ENCODE measurements around the gene CCDC177. TPM values are rescaled to one million over a fixed set of nuclear protein-coding genes. Genes with fewer than 3 reads are reported as not detected.

CCDC177 gene
- total and polyA plus RNA-seq, 4 donors, result 0.01 TPM; not detected in 3

DNA sequence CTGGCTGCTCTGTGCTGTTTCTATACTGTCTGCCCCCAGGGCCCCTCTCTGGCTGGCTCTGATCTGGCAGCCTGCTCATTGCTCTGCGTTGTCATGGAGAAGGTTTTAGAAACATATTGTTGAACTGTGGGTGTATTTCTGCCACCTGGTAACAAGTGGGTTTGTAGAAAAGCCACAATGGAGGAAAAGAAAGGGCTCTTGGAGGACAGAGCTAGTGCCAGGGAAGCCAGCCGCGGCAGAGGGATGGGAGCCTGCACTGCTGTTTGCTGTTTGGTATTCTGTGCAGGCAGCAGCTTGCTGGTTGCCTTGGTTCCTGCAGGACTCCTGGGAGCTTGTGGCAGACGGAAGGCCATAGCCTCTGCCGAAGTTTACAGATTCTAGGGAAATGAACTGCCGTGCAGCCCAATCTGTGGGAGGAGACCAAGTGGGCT is 15.1 kb downstream of the CCDC177 start:
- no peaks in the 10 kb centered on the region for H3K36me3 ChIP-seq (ENCODE audit: control insufficient read depth in 4 of 4, insufficient read depth in 4 of 4, low read length in 4 of 4)
- no peak overlapping the region for H3K27ac ChIP-seq (ENCODE audit: low read depth in 1 of 2, low read length in 1 of 2)
- H3K9ac ChIP-seq (ENCODE audit: insufficient read depth in 1 of 2, low read length in 2 of 2), result no peak overlapping the region
- ATAC-seq (ENCODE audit: insufficient read depth, low FRiP score) (no peak), DNase-seq (peak; percentile 53 to 67 (median 60))
- peaks cover 0 to 7% (median 0%) of the 10 kb centered on the region in 5 donors for H3K4me1 ChIP-seq (ENCODE audit: control insufficient read depth in 5 of 5, insufficient read depth in 5 of 5, low read length in 5 of 5)
- H3K27me3 ChIP-seq (ENCODE audit: control insufficient read depth in 3 of 3, insufficient read depth in 3 of 3, low read length in 2 of 3), result peaks cover 0 to 17% (median 12%) of the 10 kb centered on the region in 3 donors
- peaks cover 0 to 2% (median 0%) of the 10 kb centered on the region in 4 donors for H3K9me3 ChIP-seq (ENCODE audit: control insufficient read depth in 4 of 4, insufficient read depth in 3 of 4, low read length in 3 of 4)
- 50 to 54% methylated on average over 6 of the region's 6 CpGs for WGBS, 2 donors
- no peak overlapping the region for H3K4me3 ChIP-seq
- TF ChIP-seq, protein P1, sequence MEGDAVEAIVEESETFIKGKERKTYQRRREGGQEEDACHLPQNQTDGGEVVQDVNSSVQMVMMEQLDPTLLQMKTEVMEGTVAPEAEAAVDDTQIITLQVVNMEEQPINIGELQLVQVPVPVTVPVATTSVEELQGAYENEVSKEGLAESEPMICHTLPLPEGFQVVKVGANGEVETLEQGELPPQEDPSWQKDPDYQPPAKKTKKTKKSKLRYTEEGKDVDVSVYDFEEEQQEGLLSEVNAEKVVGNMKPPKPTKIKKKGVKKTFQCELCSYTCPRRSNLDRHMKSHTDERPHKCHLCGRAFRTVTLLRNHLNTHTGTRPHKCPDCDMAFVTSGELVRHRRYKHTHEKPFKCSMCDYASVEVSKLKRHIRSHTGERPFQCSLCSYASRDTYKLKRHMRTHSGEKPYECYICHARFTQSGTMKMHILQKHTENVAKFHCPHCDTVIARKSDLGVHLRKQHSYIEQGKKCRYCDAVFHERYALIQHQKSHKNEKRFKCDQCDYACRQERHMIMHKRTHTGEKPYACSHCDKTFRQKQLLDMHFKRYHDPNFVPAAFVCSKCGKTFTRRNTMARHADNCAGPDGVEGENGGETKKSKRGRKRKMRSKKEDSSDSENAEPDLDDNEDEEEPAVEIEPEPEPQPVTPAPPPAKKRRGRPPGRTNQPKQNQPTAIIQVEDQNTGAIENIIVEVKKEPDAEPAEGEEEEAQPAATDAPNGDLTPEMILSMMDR (IDR thresholded peaks at IDR 0.05; ENCODE audit: control extremely low read depth, extremely low read depth), result no peak

DNA sequence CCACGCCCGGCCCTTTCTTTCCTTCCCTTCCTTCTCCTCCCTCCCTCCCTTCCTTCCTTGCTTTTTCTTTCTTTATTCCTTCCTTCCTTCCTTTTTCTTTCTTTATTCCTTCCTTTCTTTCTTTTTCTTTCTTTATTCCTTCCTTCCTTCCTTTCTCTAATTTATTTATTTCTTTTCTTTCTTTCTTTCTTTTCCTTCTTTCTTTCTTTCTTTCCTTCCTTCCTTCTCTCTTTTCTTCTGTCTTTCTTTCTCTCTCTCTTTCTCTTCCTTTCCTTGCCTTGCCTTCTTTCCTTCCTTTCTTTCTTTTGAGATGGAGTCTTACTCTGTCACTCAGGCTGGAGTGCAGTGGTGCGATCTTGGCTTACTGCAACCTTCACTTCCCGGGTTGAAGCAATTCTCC is 15.9 kb downstream of the CCDC177 start:
- H3K9me3 ChIP-seq (ENCODE audit: control insufficient read depth in 4 of 4, insufficient read depth in 3 of 4, low read length in 3 of 4), result peaks cover 0 to 2% (median 0%) of the 10 kb centered on the region in 4 donors
- no peaks in the 10 kb centered on the region for H3K36me3 ChIP-seq (ENCODE audit: control insufficient read depth in 4 of 4, insufficient read depth in 4 of 4, low read length in 4 of 4)
- no peak overlapping the region for H3K27ac ChIP-seq (ENCODE audit: low read depth in 1 of 2, low read length in 1 of 2)
- H3K27me3 ChIP-seq (ENCODE audit: control insufficient read depth in 3 of 3, insufficient read depth in 3 of 3, low read length in 2 of 3), result peaks cover 0 to 11% (median 6%) of the 10 kb centered on the region in 3 donors
- ATAC-seq (ENCODE audit: insufficient read depth, low FRiP score) (no peak), DNase-seq (no peak)
- peaks cover 0 to 7% (median 0%) of the 10 kb centered on the region in 5 donors for H3K4me1 ChIP-seq (ENCODE audit: control insufficient read depth in 5 of 5, insufficient read depth in 5 of 5, low read length in 5 of 5)
- H3K4me3 ChIP-seq, result no peak overlapping the region
- 81 to 97% methylated on average over 4 of the region's 4 CpGs for WGBS, 2 donors
- TF ChIP-seq, protein P1 (IDR thresholded peaks at IDR 0.05; ENCODE audit: control extremely low read depth, extremely low read depth), result no peak
- no peak overlapping the region for H3K9ac ChIP-seq (ENCODE audit: insufficient read depth in 1 of 2, low read length in 2 of 2)

DNA sequence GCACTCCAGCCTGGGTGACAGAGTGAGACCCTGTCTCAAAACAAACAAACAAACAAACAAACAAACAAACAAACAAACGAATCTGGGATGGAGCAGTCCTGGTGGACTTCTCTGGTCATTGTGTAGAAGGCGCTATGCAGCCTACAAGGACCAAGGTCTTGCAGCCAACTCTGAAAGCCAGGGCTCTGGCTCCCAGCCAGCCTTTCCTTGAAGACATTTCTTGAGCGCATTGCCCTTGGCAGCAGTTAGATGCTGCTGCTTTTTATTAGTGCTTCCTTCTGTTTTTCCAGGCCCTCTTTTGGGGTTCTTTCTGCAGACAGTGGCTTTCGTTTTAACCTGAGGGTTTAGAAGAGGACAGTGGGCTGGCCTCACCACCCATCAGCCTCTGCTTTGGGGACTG is 20.2 kb downstream of the CCDC177 start:
- H3K4me1 ChIP-seq (ENCODE audit: control insufficient read depth in 5 of 5, insufficient read depth in 5 of 5, low read length in 5 of 5), result peaks cover 0 to 3% (median 0%) of the 10 kb centered on the region in 5 donors
- peaks cover 0 to 2% (median 0%) of the 10 kb centered on the region in 4 donors for H3K9me3 ChIP-seq (ENCODE audit: control insufficient read depth in 4 of 4, insufficient read depth in 3 of 4, low read length in 3 of 4)
- TF ChIP-seq, protein P1 (IDR thresholded peaks at IDR 0.05; ENCODE audit: control extremely low read depth, extremely low read depth), result no peak
- DNase-seq (peak; percentile 46 to 86 (median 76)), ATAC-seq (ENCODE audit: insufficient read depth, low FRiP score) (no peak)
- WGBS, 2 donors, result 45 to 65% methylated on average over 4 of the region's 4 CpGs
- H3K4me3 ChIP-seq, result no peak overlapping the region
- peaks cover 0 to 3% (median 2%) of the 10 kb centered on the region in 3 donors for H3K27me3 ChIP-seq (ENCODE audit: control insufficient read depth in 3 of 3, insufficient read depth in 3 of 3, low read length in 2 of 3)
- no peak overlapping the region for H3K9ac ChIP-seq (ENCODE audit: insufficient read depth in 1 of 2, low read length in 2 of 2)
- no peaks in the 10 kb centered on the region for H3K36me3 ChIP-seq (ENCODE audit: control insufficient read depth in 4 of 4, insufficient read depth in 4 of 4, low read length in 4 of 4)
- H3K27ac ChIP-seq (ENCODE audit: low read depth in 1 of 2, low read length in 1 of 2), result no peak overlapping the region

DNA sequence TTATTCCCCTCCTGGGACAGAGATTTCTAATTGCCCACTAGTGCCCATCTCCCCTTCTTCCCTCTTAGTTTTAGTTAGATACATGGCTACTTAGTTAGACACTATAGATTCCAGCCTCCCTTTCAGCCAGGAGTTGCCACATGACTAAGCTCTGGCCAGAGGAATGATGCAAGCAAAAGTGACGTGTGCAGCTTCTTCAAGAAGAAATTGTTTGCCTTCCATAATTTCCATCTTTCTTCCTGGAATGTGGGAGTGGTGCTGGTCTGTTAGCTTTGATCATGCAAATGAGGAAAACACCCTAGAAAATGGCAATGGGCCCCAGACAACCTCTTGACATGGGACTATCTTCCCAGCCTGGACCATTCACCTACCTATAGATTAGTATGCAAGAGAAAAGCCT is 21.4 kb downstream of the CCDC177 start:
- H3K4me1 ChIP-seq (ENCODE audit: control insufficient read depth in 5 of 5, insufficient read depth in 5 of 5, low read length in 5 of 5), result no peaks in the 10 kb centered on the region
- H3K27ac ChIP-seq (ENCODE audit: low read depth in 1 of 2, low read length in 1 of 2), result no peak overlapping the region
- H3K9ac ChIP-seq (ENCODE audit: insufficient read depth in 1 of 2, low read length in 2 of 2), result no peak overlapping the region
- H3K9me3 ChIP-seq (ENCODE audit: control insufficient read depth in 4 of 4, insufficient read depth in 3 of 4, low read length in 3 of 4), result peaks cover 0 to 2% (median 0%) of the 10 kb centered on the region in 4 donors
- no peaks in the 10 kb centered on the region for H3K36me3 ChIP-seq (ENCODE audit: control insufficient read depth in 4 of 4, insufficient read depth in 4 of 4, low read length in 4 of 4)
- 4 to 34% methylated on average over 1 of the region's 1 CpG for WGBS, 2 donors
- TF ChIP-seq, protein P1 (IDR thresholded peaks at IDR 0.05; ENCODE audit: control extremely low read depth, extremely low read depth), result no peak
- H3K4me3 ChIP-seq, result no peak overlapping the region
- H3K27me3 ChIP-seq (ENCODE audit: control insufficient read depth in 3 of 3, insufficient read depth in 3 of 3, low read length in 2 of 3), result peaks cover 5 to 11% (median 7%) of the 10 kb centered on the region in 3 donors
- DNase-seq (peak in 1 of 3 donors; percentile 21), ATAC-seq (ENCODE audit: insufficient read depth, low FRiP score) (no peak)
